HFFc6 (cell line): ENCODE results near the gene TLK1. TPM values are rescaled to one million over a fixed set of nuclear protein-coding genes. Genes with fewer than 3 reads are reported as not detected.

Source experiments
- DNase-seq: peaks from one replicate; pipeline ENCODE4 v3.0.0-alpha.2; 2018
- H3K27ac Mint-ChIP-seq: 2 replicates; pipeline ENCODE4 v1.8.0; 2020; ENCODE audit warnings: mild to moderate bottlenecking, mixed read lengths
- H3K27me3 Mint-ChIP-seq: 2 replicates; pipeline ENCODE4 v1.8.0; 2021; ENCODE audit warnings: mild to moderate bottlenecking, moderate library complexity, mixed read lengths; ENCODE audit not compliant: insufficient read depth
- H3K36me3 Mint-ChIP-seq: 2 replicates; pipeline ENCODE4 v1.8.0; 2021; ENCODE audit warnings: low read depth, mixed read lengths
- H3K4me1 Mint-ChIP-seq: 2 replicates; pipeline ENCODE4 v1.8.0; 2020; ENCODE audit warnings: low read depth, mixed read lengths
- H3K4me3 Mint-ChIP-seq: 2 replicates; pipeline ENCODE4 v1.8.0; 2020; ENCODE audit warnings: mild to moderate bottlenecking, moderate library complexity, mixed read lengths
- H3K9me3 Mint-ChIP-seq: 2 replicates; pipeline ENCODE4 v1.8.0; 2020; ENCODE audit warnings: mild to moderate bottlenecking, mixed read lengths
- total RNA-seq, 6 experiments: library from RNA; stranded (reverse); fragmentation: NEBNext Ultra II Directional; extraction: Animal tissue kit (Norgen Biotek cat#: 25700); gene quantifications; 2 replicates in 1 of 6; 3 replicates in 5 of 6; pipeline ENCODE4 v1.2.3, GENCODE V29; 2021
- TF ChIP-seq, protein P1 (sequence below): fragments of 200-600 bp; sonication (generic); IDR thresholded peaks from 2 replicates; pipeline ENCODE4 v1.5.0; 2021; ENCODE audit warnings: antibody characterized with exemption, mild to moderate bottlenecking

Gene TLK1
- total RNA-seq, 6 experiments from 2014 or later: 46.9 to 61.1 (median 53.1) TPM

DNA sequence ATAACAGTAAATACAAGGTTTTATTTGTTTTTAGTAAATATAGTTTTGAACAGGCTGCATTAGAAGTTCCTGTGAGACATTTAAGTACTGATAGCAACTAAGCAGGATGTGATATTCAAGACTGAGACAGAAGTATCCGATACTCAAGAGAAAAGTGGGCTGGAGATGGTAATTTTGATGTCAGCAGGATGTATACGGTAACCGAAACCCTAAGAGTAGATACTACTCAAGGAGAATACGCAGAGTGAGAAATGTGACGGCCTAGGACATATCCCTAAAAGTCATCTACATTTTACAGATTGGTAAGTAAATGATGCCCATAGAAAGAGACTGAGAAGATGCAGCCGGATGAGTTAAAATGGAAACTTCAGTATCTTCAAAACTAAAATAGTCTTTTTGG is 116.3 kb downstream of the TLK1 start:
- Mint-ChIP-seq H3K4me3 (no peak overlapping the region), H3K4me1 (peaks cover 16% of the 10 kb centered on the region), H3K27ac (no peak overlapping the region), H3K27me3 (no peaks in the 10 kb centered on the region), H3K36me3 (peaks cover 45% of the 10 kb centered on the region), H3K9me3 (no peaks in the 10 kb centered on the region)
- no peak for DNase-seq
- TF ChIP-seq, protein P1, sequence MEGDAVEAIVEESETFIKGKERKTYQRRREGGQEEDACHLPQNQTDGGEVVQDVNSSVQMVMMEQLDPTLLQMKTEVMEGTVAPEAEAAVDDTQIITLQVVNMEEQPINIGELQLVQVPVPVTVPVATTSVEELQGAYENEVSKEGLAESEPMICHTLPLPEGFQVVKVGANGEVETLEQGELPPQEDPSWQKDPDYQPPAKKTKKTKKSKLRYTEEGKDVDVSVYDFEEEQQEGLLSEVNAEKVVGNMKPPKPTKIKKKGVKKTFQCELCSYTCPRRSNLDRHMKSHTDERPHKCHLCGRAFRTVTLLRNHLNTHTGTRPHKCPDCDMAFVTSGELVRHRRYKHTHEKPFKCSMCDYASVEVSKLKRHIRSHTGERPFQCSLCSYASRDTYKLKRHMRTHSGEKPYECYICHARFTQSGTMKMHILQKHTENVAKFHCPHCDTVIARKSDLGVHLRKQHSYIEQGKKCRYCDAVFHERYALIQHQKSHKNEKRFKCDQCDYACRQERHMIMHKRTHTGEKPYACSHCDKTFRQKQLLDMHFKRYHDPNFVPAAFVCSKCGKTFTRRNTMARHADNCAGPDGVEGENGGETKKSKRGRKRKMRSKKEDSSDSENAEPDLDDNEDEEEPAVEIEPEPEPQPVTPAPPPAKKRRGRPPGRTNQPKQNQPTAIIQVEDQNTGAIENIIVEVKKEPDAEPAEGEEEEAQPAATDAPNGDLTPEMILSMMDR: no peak

DNA sequence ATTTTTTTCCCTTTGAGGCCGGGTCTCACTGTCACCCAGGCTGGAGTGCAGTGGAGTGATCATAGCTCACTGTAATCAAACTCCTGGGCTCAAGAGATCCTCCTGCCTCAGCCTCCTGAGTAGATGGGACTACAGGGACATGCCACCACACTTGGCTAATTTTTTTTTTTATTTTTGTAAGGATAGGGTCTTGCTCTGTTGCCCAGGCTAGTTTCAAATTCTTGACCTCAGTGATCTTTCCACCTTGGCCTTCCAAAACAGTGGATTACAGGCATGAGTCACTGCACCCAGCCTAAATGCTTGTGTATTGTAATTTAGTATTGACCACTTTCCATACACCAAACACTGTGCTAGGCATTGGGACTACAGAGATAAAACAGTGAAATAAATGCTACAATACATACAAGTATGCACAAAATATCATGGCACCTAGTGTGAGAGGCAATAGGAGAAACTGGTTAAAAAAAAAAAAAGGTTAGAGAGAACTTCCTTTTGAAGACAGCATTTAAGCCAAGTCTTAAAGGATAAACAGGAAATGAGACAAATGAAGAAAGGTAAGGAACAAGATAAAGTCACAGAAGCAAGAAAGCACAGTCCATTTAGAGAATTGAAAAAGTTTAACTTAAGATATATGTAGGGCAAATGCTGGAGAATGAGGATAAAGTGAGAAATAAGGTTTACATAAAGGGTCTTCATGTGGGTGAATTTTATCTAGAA is 118.3 kb downstream of the TLK1 start:
- DNase-seq: no peak
- Mint-ChIP-seq H3K27me3 (no peaks in the 10 kb centered on the region), H3K4me1 (peaks cover 21% of the 10 kb centered on the region), H3K4me3 (no peak overlapping the region), H3K27ac (no peak overlapping the region), H3K9me3 (no peaks in the 10 kb centered on the region), H3K36me3 (peaks cover 39% of the 10 kb centered on the region)
- TF ChIP-seq, protein P1: no peak

GRCh38 chr2:171036532-171036931 is 124.2 kb downstream of the TLK1 start:
- Mint-ChIP-seq H3K27ac (no peak overlapping the region), H3K4me3 (no peak overlapping the region), H3K4me1 (peaks cover 19% of the 10 kb centered on the region), H3K9me3 (no peaks in the 10 kb centered on the region), H3K27me3 (no peaks in the 10 kb centered on the region; the same call in 1 of the 2 replicates), H3K36me3 (peaks cover 54% of the 10 kb centered on the region)
- TF ChIP-seq, protein P1: no peak
- no peak for DNase-seq

DNA sequence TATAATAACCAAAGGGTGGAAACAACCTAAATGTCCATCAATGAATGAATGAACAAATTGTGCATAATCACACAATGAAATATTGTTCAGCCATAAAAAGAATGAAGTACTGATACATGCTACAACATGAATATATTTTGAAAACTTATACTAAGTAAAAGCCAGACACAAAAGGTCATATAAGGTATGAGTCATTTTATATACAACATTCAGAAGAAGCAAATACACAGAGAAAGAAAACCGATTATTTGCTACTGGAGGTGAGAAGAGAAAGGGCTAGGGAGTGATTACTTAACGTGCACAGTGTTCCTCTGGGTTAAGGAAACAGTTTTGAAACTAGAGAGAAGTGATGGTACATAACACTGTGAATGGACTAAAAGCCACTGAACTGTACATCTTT is 126.4 kb downstream of the TLK1 start:
- H3K27ac Mint-ChIP-seq: no peak overlapping the region

DNA sequence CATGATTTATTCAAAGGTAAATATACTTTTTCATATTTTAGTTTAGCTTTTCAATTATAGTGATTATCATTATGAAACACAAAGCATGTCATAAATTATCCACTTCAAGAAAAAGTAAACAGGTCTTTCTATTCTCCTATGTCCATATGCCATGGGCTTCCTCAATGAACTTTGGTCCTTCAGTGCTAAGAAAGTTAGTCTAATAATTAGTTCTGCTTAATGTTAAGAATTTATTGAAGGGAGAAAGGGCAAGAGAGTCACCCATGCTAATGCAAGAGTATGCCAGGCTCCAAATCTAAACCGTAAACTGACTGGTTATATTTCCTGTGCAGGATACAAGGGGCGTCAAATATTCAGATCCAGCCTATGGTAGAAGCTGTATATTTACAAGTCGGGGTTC is 135.5 kb downstream of the TLK1 start:
- H3K4me1 Mint-ChIP-seq: peaks cover 35% of the 10 kb centered on the region
- H3K4me3 Mint-ChIP-seq: no peak overlapping the region
- TF ChIP-seq, protein P1: no peak
- no peak overlapping the region for H3K27ac Mint-ChIP-seq
- DNase-seq: no peak
- H3K27me3 Mint-ChIP-seq: peaks cover 1% of the 10 kb centered on the region
- H3K9me3 Mint-ChIP-seq: no peaks in the 10 kb centered on the region
- H3K36me3 Mint-ChIP-seq: peaks cover 29% of the 10 kb centered on the region

More for the DNA sequence above, 126.4 kb downstream of the TLK1 start:
- TF ChIP-seq, protein P1: no peak
- Mint-ChIP-seq H3K36me3 (peaks cover 46% of the 10 kb centered on the region), H3K27me3 (no peaks in the 10 kb centered on the region; the same call in 1 of the 2 replicates), H3K9me3 (no peaks in the 10 kb centered on the region), H3K4me3 (no peak overlapping the region), H3K4me1 (peaks cover 19% of the 10 kb centered on the region)
- DNase-seq: no peak
